Measurements from ENCODE around the gene TBC1D14.

Gene TBC1D14

DNA sequence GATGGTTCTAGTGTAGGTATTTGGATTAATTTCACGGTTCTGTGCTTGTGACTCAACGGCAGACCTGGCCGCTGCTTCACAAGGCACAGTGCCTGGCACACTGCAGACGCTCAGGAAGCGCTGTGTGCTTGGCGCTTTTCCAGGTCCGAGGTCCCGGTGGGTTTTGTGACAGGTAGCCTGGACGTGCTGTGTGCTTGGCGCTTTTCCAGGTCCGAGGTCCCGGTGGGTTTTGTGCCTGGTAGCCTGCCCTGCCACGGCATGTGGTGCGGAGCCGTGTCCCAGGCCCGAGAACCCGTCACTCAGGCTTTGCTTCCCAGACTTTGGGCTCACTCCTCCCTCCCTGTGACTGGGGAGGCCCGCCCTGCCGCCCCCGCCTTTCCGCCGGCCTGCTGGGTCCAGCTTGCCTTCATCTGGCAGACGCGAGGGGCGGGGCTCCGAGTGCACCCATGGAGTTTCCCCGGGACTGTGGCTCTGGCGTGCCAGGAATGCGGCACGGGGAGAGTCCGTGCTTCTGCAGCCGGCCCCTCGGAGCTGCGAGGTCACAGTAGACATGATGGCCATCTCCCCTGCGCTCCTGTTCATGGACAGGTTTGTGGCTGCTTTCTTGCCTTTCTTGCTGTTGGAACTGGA is 44.2 kb downstream of the TBC1D14 start:
- DNase-seq (ENCODE audit: low spot score), result peak; percentile 96

DNA sequence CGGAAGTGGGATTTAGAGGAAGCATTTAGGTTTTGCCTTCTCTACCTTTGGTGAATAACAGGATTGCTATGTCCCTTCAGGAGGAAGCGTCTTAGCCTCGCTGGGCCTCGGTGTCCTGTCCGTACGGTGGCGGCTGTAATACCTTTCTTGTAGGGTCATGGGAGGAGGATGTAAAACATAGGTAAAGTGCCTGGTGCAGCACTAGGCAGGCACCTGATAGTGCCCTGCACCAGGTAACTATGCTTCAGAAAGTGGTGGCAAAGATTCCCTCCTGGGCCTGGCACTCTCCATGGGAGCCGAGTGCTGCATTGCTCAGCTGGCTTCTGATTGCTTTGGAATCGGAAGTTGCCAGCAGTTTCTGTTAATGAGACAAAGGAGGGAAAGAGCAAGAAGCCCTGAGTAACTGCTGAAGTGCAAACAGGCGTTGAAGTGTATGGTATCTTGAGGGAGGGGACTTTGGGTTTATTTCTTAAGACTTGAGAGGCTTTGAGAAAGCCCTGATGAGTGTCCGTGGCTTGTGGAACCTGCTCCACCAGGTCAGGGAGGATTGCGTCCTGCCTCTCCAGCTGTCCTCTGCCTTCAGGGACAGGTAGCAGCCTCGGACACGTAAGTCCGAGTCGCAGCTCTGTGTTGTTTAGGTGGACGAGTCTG is 45.8 kb downstream of the TBC1D14 start:
- no peak for DNase-seq (ENCODE audit: low spot score)

DNA sequence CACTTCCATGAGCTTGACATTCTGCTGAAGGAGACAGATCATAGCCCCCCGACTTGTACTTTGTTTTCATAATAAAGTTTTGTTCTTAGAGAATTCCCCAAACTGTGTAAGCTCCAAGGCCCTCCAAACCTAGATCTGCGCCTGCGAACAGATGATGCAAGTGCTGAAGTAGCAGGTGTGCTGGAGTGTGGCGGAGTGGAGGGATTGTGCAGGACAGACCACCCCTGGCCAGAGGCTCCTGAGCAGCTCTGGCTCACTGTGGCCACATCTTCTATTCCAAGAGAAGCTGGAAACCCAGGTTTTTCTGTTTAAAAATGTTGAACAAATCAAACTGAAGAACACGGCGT is 46.4 kb downstream of the TBC1D14 start:
- no peak for DNase-seq (ENCODE audit: low spot score)

DNA sequence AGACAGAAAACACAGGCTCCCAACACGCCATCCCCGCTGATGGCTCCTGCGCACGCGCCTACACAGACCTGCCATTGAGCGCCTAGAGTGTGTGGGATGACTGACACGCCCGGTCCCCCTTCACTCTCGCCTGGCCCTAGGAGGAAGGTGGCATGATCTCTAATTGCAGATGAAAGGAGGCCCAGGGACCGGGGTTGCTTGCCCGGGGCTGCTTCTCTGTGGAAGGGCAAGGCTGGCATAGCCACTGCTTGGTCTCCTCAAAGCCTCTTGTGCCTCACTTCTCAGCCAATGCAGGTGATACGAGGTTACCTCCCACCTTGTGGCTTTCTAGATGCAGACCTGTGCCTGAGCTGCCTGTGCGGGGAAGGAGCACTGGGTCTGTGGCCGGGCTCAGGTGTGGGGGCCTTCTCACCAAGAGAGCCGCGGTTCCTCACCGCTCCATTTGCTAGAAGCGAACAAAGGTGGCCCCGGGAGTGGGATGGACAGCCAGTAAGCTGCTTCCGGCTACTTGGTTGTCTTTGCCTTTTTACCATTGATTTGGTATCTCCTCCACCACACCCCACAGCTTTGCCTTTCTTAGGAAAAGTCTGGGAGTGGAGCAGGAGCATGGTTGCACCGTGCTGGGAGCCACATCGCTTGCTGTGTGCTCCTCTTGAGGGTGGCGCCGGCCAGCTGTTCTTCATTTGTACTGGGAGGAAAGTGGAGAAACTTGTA is 47.0 kb downstream of the TBC1D14 start:
- peak; percentile 8 for DNase-seq (ENCODE audit: low spot score)

DNA sequence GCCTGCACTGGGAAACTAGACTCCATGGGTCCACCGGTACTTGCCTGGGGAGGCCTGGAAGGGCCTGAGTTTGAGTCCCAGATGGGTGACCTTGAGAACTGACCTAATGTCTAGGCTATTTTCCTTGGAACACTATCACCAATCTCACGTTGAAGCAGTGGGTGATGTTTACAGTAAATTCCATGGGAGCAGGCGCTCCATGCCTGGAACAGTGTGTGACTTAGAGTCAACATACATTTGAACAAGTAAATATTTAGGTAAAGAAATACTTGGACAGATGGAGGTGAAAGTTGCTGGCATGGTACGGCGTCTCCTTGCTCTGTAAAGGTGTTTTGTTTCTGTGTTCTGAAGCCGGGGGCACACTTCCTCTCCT is 47.5 kb downstream of the TBC1D14 start:
- peak; percentile 4 for DNase-seq (ENCODE audit: low spot score)

DNA sequence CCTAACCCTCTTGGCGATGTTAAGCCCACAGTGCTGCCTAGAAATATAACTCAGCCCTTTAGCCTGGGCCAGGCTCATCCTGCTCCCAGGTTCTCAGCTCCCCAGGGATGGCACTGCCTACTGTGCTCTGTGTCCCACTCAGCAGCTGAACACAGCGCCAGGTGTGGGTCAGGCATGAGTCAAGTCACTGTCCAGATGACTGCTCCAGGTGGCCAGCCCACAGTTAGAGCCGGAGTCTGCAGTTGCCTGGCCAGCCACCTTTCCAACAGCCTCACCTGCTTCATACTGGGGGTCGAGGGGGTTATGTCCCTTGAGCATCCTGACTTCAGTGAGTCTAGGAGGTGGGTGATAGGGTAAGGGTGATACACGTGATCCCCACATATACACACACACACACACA is 48.4 kb downstream of the TBC1D14 start:
- DNase-seq (ENCODE audit: low spot score), result peak; percentile 1

DNA sequence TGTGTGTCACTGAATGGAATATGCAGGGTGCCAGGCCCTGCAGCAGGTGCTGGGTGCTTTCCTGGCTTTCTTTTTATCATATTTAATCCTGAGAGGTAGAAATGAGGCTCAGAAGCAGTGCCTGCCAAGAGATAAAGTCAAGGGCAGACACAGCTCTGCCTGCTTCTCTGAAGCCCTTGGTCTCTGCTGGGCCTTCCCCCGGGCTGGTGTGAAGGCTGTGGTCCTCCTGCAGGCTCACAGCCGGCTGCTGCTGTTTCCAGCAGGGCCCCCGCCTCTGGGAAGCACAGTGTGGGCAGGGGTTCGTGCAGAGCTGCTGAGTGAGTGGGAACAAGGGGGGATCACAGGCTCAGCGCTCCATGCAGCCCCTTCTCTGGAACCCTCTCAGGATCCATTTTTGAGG is 49.6 kb downstream of the TBC1D14 start:
- DNase-seq (ENCODE audit: low spot score), result no peak

DNA sequence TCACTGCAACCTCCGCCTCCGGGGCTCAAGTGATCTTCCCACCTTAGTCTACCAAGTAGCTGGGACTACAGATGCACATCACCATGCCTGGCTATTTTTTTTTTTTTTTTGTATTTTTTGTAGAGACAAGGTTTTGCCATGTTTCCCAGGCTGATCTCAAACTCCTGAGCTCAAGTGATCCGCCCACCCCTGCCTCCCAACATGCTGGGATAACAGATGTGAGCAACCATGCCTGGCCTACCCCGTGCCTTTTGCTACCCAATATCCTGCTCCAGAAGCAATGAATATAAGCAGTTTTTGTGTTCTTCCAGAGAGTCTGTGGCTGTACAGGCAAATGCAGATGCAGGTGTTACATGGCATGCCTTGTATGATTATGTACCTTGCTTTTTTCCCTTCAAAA is 50.5 kb downstream of the TBC1D14 start:
- no peak for DNase-seq (ENCODE audit: low spot score)

DNA sequence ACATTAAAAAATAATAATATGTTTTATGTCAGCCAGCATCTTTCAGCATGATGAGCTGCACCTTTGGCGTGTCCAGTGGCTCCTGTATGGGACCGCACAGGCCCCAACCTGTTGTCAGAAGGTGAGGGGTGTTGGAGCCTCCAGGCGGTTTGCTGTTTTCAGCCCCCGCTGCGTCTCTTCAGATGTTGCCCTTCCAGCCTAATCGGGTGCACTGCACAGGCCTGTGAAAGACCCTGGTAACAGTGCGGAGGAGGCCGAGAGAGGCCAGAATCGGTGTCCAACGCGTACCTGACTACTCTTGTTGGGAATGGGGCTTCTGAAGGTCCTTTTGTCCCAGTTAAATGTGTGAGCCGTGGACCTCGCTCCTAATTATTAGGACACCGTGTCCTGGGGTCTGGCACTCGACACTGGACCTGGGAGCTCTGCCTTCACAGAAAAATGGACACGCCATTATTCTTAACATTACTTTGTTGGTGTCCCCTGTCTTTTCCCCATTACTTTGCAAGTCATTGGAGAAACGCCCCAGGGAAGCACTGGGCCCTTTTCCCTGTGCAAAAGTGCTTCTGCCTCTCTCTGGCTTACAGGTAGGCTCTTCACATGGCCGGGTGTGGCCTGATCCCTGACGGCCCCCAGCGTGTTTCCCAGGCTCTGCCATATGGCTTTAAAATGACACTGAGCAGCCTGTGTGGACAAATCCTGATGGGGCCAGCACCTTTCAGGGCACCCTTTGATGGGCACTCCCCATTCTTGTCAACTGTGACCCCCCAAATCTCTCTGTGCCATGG is 51.2 kb downstream of the TBC1D14 start:
- peak; percentile 4 for DNase-seq (ENCODE audit: low spot score)

DNA sequence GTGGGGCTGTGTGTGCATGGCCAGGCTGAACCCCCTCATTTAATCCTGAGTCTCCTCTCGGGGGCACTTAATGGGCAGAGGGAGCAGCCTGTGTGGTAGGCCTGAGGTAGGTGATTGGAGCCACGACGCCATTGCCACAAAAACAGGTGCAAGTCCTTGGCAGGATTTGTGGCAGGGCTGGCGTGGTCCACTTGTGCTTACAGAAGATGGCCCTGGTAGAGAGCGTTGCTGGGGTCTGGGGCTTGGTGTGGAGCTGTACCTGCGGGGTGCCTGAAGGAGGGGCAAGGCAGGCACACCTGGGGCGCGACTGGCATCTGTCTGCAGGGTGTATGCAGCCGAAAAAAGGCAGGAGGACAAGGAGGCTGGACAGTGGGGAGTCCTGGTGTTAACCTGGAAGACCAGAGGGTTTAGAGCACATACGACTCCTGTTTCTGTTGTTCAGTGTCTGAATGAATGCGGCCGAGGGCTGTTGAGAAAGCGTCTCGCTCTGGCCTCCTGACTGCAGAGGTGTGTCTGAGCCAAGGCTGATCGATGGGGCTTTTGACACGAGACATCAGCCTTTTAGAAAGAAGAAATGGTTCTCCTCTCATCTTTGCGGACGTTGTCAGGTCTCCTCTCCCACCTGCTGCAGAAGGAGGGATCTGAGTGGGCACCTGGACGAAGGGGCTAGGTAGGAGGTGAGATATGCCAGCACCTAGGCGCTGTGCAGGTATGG is 52.0 kb downstream of the TBC1D14 start:
- DNase-seq (ENCODE audit: low spot score), result peak; percentile 5

DNA sequence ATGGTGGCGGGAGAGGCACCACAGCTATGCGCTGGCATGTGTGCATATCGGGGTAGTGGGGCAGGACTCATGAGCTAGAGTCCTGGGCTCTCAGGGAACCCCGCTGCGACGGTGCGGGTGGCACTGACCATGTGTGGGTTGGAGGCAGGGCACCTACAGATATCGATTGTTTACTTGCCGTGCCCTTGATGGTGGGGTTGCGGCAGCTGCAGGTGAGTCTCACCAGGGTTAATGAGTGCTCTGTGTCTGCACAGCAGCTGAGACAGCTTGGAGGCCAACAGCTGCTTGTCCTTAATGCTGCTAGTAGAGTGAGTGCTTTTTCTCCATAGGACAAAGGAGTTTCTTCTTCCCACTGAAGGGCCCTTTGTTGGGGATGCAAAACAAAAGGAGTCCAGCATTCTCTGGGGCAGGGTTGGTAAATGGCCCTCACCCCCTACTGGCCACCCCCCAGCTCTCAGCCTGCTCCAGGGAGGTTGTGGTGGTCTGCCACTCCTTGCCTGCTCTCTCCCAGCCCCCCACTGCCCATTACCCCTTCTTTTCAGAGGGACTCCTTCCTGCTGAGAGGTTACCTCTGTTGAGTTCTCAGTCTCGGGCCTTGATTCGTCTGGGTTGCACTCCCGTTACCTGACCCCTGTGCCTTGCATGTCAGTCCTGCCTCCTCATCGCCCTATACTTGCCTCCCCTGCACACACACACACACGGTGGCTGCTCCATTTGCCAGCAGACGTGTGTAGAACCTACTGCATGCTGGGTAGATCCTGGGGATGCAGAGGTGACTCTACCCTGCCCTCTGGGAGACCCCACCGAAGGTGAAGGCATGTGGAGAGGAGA is 52.8 kb downstream of the TBC1D14 start:
- DNase-seq (ENCODE audit: low spot score), result peak; percentile 4

DNA sequence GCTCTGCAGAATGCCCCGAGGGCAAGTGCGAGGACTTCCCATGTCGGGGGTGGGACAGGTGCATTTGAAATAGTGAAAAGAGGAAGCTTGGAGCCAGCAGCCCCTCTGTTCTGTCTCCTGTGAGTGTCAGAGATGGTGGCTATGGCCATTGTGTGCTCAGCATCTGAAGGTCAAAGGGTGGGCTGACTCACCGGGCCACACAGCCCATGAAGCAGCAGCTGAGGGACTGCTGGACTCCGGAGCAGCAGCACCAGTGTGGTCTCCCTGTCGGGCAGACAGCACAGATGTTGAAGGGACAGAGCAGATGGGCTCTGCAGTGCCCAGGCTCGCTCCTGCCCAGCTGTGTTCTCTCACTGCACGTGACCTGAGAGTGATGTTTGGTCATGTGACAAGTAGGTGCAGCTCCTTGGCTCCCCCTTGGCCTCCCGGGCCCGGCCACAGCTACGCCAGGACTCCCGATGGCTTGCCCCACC is 53.5 kb downstream of the TBC1D14 start:
- peak; percentile 10 for DNase-seq (ENCODE audit: low spot score)

DNA sequence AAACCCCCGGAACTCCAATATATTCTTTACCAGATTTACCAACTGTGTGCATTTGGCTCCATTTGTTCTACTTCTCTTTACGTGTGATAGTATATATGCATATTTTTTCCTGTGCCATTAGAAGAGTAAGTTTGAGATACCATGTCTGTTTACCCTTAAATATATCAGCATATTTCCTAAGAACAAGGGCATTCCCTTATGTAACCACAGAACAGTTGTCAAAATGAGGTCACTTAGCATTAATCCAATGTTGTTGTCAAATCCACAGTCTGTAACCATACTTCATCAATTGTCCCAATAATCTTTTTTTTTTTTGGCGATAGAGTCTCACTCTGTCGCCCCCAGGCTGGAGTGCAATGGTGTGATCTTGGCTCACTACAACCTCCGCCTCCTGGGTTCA is 55.2 kb downstream of the TBC1D14 start:
- DNase-seq (ENCODE audit: low spot score), result no peak

DNA sequence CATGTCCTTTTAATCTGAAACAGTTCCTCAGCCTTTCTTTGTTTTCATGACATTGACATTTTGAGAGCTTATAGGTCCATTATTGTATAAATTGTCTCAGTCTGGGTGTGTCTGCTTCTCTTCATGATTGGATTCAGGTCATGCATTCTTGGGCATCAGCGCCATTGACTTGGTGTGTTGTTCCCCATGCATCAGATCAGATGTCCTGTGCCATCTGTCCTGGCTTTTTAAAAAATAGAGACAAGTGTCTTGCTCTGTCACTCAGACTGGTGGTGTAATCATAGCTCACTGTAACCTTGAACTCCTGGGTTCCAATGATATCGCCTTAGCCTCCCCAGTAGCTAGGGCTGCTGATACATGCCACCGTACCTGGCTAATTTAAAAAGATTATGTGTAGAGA is 55.7 kb downstream of the TBC1D14 start:
- no peak for DNase-seq (ENCODE audit: low spot score)

DNA sequence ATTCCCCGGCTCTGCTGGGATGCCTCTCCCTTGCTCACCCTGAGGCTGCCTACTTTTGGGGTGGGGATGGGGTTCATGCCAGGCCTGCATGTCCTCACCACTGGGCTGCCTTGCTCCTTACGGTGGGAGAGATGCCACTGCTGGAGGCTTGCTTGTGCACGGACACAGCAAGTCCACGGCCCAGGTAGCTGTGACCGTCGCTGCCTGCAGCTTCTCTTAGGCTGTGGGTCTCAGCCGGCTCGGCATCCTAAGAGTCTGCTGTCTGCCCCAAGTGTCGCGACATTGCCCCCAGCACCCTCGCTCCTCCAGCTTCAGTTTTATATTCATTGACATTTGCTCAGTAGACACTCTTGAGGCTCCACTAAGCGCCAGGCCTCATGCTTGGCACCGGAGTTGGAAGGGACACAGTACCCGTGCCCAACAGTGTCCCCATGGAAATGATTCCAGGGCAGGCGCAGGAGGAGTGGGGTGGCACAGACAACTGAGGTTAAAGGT is 58.3 kb downstream of the TBC1D14 start:
- no peak for DNase-seq (ENCODE audit: low spot score)

DNA sequence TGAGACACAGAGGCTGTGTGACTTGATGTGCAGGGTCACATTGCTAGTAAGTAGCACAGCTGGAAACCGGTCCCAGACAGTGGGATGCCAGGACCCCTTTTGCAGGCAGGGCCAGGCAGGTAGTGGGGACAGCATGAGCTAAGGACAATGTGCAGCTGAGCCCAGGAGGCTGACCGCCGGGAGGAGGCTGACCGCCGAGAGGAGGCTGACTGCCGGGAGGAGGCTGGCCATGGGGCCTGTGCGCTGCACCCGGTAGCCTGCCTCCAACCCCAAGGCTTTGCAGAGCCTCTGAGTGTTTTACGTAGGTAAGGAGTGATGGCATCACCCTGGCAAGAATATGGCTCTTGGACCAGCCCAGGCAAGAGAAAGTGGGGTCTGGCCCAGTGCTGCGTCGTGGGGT is 58.9 kb downstream of the TBC1D14 start:
- no peak for DNase-seq (ENCODE audit: low spot score)

DNA sequence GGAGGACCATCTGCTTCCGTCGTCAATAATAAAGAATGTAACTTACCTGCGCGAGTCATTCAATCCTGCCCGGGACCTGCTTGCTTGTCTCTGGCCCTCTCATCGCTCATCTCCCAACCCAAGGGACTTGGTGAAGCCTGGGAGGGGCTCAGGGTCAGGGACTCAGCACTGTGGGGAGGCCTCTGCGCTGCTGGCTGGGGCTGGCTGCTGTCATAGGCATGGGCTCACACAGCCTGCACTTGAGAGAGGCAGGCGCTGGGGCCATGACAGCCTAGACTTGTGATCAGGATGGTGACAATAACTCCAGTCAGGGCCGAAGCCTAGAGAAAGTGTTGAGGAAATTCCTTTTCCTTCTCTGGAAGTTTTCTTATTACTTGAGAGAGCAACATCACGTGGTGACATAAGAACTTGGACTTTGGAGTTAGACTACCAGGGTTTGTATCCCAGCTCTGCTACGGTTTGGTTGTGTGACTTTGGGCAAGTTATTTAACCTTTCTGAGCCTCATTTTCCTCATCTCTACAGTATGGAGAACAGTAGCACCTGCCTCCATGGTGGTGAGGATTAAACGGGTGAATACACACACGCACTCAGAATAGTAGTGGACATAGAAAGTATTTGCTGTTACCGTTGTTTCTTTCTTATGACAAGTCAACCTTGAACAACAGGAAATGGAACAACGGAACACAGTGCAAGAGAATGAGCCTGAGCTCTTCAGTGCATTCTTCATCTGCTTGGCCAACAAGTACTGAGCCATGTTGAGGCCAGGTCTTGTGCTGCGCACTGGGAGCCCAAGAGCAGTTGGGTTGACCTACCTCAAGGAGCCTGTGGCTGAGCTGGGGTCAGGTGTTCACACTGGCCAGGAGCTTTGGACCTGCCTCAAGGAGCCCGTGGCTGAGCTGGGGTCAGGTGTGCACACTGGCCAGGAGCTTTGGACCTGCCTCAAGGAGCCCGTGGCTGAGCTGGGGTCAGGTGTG is 60.5 kb downstream of the TBC1D14 start:
- no peak for DNase-seq (ENCODE audit: low spot score)

DNA sequence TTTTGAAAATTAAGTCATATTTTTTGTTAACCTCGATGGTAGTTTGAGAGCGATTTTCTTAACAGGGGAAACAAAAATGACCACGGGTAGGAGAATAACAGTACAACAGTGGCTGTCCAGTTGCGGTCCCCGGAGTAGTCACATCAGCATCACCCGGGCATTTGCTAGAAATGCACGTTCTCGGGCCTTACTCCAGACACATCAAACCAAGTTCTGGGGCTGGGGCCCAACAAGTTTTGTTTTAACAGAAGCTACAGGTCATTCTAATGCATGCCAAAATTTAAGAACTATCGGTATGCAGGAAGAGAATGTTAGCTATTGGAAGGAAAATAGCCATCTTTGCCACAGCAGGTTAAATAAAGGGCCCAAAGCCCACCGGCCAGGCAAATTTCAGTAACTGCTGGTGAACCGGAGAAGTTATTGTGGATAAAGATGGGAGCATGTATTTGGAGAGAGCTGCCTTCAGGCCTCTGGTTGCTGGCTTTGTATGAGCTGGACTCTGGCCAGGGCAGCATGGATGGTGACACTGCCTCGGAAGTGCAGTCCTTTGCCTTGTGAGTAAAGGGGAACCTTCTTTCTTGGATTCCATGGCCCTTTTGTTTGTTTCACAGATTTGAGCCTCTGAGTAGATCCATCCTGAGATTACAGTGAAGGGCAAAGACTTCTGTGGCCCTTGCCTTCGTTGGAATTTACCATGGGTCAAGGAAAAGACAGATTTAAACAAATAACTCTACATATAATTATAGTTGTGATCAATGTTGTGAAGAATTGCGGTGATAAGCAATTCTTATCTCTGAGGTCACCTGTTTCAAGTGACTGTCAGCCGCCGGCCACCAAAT is 62.1 kb downstream of the TBC1D14 start:
- no peak for DNase-seq (ENCODE audit: low spot score)

DNA sequence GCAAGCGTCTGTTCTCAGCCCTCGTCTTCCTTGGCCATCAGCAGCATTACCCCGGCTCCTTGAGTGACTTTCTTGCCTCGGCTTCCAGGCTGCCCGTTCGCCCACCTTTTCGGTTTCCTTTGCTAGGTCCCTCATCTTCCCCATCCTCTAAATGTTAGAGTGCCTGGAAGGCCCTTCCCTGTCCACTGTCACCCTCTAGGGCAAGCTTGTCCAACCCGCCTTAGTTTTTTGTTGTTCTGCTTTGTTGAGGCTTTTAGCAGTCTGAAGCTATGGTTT is 62.7 kb downstream of the TBC1D14 start:
- no peak for DNase-seq (ENCODE audit: low spot score)
